Tibial nerve (tissue), 3 donors: ENCODE results near the gene CABLES1.

Experiments
- CTCF ChIP-seq, 5 experiments: fragments of 200-600 bp in 3 of 5; fragments of 450-650 bp in 2 of 5; sonication (generic) in 3 of 5; IDR thresholded peaks; one replicate each; pipeline ENCODE4 v1.5.1; 2016 to 2019; ENCODE audit warnings: antibody characterized with exemption in 5 of 5, mild to moderate bottlenecking in 3 of 5, moderate library complexity in 2 of 5
- POLR2A ChIP-seq, 2 donors: fragments of 450-650 bp; IDR thresholded peaks; one replicate each; pipeline ENCODE4 v1.6.1; 2017; ENCODE audit warnings: antibody characterized with exemption in 2 of 2, mild to moderate bottlenecking in 2 of 2, moderate library complexity in 2 of 2

GRCh38 chr18:23225503-23225902 is 90.2 kb downstream of the CABLES1 start:
- no peak for TF ChIP-seq CTCF (IDR thresholded peaks at IDR 0.05)
- no peak for TF ChIP-seq POLR2A (IDR thresholded peaks at IDR 0.05)
